SK-N-SH treated with all-trans-retinoic acid at 6 μM for 48 hours (cell line): ENCODE results near the gene OTOR.

ENCODE experiments used
- ATAC-seq: fragments of 200-7000 bp; cut with Tn5 transposase; 3 replicates; pipeline ENCODE4 v1.9.1; 2020; ENCODE audit warnings: mild to moderate bottlenecking, moderate library complexity
- ARNTL ChIP-seq: fragments of 450-650 bp; formaldehyde crosslinking; IDR thresholded peaks from 2 replicates; pipeline ENCODE4 v1.5.0; 2020; ENCODE audit warnings: low read depth, mild to moderate bottlenecking, moderate library complexity, borderline replicate concordance
- BACH2 ChIP-seq: fragments of 250-450 bp; sonication (Bioruptor Pico); IDR thresholded peaks from 2 replicates; pipeline ENCODE4 v1.9.0; 2021; ENCODE audit warnings: mild to moderate bottlenecking, borderline replicate concordance
- CSDC2 ChIP-seq: fragments of 250-450 bp; sonication (Bioruptor Pico); IDR thresholded peaks from 2 replicates; pipeline ENCODE4 v1.5.0; 2020; ENCODE audit warnings: mild to moderate bottlenecking, moderate library complexity
- ESRRG ChIP-seq: fragments of 250-450 bp; sonication (Bioruptor Pico); IDR thresholded peaks from 2 replicates; pipeline ENCODE4 v1.6.1; 2021; ENCODE audit warnings: mild to moderate bottlenecking
- GLIS3 ChIP-seq: fragments of 250-450 bp; sonication (Bioruptor Pico); IDR thresholded peaks from 2 replicates; pipeline ENCODE4 v1.5.0; 2020; ENCODE audit warnings: mild to moderate bottlenecking, moderate library complexity
- ISL1 ChIP-seq: fragments of 250-450 bp; sonication (Bioruptor Pico); IDR thresholded peaks from 2 replicates; pipeline ENCODE4 v2.1.2; 2022; ENCODE audit warnings: mild to moderate bottlenecking, moderate library complexity
- OSR1 ChIP-seq: fragments of 250-450 bp; sonication (Bioruptor Pico); IDR thresholded peaks from 2 replicates; pipeline ENCODE4 v1.8.0; 2022; ENCODE audit warnings: moderate library complexity, mild to moderate bottlenecking, inconsistent platforms
- PATZ1 ChIP-seq: fragments of 250-450 bp; sonication (Bioruptor Pico); IDR thresholded peaks from 2 replicates; pipeline ENCODE4 v1.8.0; 2020; ENCODE audit warnings: mild to moderate bottlenecking, moderate library complexity, borderline replicate concordance
- PPARA ChIP-seq: fragments of 250-450 bp; sonication (Bioruptor Pico); IDR thresholded peaks from 2 replicates; pipeline ENCODE4 v1.5.0; 2020; ENCODE audit warnings: mild to moderate bottlenecking, borderline replicate concordance
- RARB ChIP-seq: fragments of 250-450 bp; sonication (Bioruptor Pico); IDR thresholded peaks from 2 replicates; pipeline ENCODE4 v1.8.0; 2021; ENCODE audit warnings: mild to moderate bottlenecking, moderate library complexity
- SNAI2 ChIP-seq: fragments of 250-450 bp; sonication (Bioruptor Pico); IDR thresholded peaks from 2 replicates; pipeline ENCODE4 v1.5.0; 2020; ENCODE audit warnings: mild to moderate bottlenecking, moderate library complexity
- TCF4 ChIP-seq: fragments of 250-450 bp; sonication (Bioruptor Pico); IDR thresholded peaks from 2 replicates; pipeline ENCODE4 v1.8.0; 2021; ENCODE audit warnings: mild to moderate bottlenecking, moderate library complexity, borderline replicate concordance
- TOX ChIP-seq: fragments of 250-450 bp; sonication (Bioruptor Pico); IDR thresholded peaks from 2 replicates; pipeline ENCODE4 v1.8.0; 2021; ENCODE audit warnings: mild to moderate bottlenecking, moderate library complexity, borderline replicate concordance
- ZC3H10 ChIP-seq: fragments of 250-450 bp; sonication (Bioruptor Pico); IDR thresholded peaks from 2 replicates; pipeline ENCODE4 v1.5.1; 2021; ENCODE audit warnings: mild to moderate bottlenecking, moderate library complexity
- ZFP3 ChIP-seq: fragments of 250-450 bp; sonication (Bioruptor Pico); IDR thresholded peaks from 2 replicates; pipeline ENCODE4 v1.5.0; 2020; ENCODE audit warnings: mild to moderate bottlenecking, moderate library complexity
- ZFP30 ChIP-seq: fragments of 450-650 bp; formaldehyde crosslinking; IDR thresholded peaks from 2 replicates; pipeline ENCODE4 v1.5.0; 2022; ENCODE audit warnings: mild to moderate bottlenecking, moderate library complexity
- ZNF565 ChIP-seq: fragments of 450-650 bp; formaldehyde crosslinking; conservative IDR thresholded peaks from 2 replicates; pipeline ENCODE4 v1.5.0; 2020; ENCODE audit warnings: low read depth, mild to moderate bottlenecking, moderate library complexity
- ZNF70 ChIP-seq: fragments of 450-650 bp; formaldehyde crosslinking; IDR thresholded peaks from 2 replicates; pipeline ENCODE4 v1.5.0; 2020; ENCODE audit warnings: mild to moderate bottlenecking, moderate library complexity
- TF ChIP-seq, protein P1 (sequence below): fragments of 250-450 bp; sonication (Bioruptor Pico); IDR thresholded peaks from 2 replicates; pipeline ENCODE4 v1.5.0; 2020; ENCODE audit warnings: mild to moderate bottlenecking, moderate library complexity
- TF ChIP-seq, protein P2 (sequence below): fragments of 250-450 bp; sonication (Bioruptor Pico); IDR thresholded peaks from 2 replicates; pipeline ENCODE4 v1.8.0; 2021; ENCODE audit warnings: low read depth, mild to moderate bottlenecking, moderate library complexity, borderline replicate concordance
- TF ChIP-seq, protein P3 (sequence below): fragments of 250-450 bp; sonication (Bioruptor Pico); IDR thresholded peaks from 2 replicates; pipeline ENCODE4 v1.5.1; 2020; ENCODE audit warnings: low read depth, mild to moderate bottlenecking, moderate library complexity
- TF ChIP-seq, protein P4 (sequence below): fragments of 250-450 bp; sonication (Bioruptor Pico); IDR thresholded peaks from 2 replicates; pipeline ENCODE4 v1.5.1; 2021; ENCODE audit warnings: mild to moderate bottlenecking, moderate library complexity

Gene OTOR

DNA sequence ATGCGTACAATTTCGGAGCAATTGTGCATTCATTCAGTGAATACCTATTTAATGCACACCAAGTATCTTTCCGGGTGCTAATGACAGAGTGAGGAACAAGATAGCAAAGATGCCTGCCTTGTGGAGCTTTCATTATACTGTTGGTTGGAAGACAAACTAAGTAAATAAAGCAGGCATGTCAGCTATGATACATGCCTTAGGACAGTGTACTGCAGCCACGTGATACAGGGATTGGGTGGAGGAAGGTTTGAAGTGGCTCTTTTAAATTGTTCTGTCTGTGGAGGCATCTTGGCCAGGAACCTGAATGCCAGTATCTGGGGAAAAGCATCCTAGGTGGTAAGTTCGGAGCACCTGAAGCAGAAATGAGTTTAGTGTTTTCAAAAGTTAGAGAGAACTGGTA is 3.0 kb upstream of the OTOR start:
- TF ChIP-seq ISL1 (CRISPR knock-in tag) (no peak), ZC3H10 (CRISPR knock-in tag) (no peak), OSR1 (CRISPR knock-in tag) (no peak), ARNTL (no peak), PPARA (CRISPR knock-in tag) (no peak), SNAI2 (CRISPR knock-in tag) (no peak), TCF4 (CRISPR knock-in tag) (no peak), ZNF70 (CRISPR knock-in tag) (no peak), RARB (CRISPR knock-in tag) (no peak), ESRRG (CRISPR knock-in tag) (no peak), ZNF565 (CRISPR knock-in tag) (no peak), ZFP3 (CRISPR knock-in tag) (no peak), PATZ1 (no peak), TOX (CRISPR knock-in tag) (no peak), CSDC2 (CRISPR knock-in tag) (no peak), ZFP30 (CRISPR knock-in tag) (no peak)
- TF ChIP-seq, protein P1, sequence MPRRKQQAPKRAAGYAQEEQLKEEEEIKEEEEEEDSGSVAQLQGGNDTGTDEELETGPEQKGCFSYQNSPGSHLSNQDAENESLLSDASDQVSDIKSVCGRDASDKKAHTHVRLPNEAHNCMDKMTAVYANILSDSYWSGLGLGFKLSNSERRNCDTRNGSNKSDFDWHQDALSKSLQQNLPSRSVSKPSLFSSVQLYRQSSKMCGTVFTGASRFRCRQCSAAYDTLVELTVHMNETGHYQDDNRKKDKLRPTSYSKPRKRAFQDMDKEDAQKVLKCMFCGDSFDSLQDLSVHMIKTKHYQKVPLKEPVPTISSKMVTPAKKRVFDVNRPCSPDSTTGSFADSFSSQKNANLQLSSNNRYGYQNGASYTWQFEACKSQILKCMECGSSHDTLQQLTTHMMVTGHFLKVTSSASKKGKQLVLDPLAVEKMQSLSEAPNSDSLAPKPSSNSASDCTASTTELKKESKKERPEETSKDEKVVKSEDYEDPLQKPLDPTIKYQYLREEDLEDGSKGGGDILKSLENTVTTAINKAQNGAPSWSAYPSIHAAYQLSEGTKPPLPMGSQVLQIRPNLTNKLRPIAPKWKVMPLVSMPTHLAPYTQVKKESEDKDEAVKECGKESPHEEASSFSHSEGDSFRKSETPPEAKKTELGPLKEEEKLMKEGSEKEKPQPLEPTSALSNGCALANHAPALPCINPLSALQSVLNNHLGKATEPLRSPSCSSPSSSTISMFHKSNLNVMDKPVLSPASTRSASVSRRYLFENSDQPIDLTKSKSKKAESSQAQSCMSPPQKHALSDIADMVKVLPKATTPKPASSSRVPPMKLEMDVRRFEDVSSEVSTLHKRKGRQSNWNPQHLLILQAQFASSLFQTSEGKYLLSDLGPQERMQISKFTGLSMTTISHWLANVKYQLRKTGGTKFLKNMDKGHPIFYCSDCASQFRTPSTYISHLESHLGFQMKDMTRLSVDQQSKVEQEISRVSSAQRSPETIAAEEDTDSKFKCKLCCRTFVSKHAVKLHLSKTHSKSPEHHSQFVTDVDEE (CRISPR knock-in tag), result no peak
- TF ChIP-seq, protein P2, sequence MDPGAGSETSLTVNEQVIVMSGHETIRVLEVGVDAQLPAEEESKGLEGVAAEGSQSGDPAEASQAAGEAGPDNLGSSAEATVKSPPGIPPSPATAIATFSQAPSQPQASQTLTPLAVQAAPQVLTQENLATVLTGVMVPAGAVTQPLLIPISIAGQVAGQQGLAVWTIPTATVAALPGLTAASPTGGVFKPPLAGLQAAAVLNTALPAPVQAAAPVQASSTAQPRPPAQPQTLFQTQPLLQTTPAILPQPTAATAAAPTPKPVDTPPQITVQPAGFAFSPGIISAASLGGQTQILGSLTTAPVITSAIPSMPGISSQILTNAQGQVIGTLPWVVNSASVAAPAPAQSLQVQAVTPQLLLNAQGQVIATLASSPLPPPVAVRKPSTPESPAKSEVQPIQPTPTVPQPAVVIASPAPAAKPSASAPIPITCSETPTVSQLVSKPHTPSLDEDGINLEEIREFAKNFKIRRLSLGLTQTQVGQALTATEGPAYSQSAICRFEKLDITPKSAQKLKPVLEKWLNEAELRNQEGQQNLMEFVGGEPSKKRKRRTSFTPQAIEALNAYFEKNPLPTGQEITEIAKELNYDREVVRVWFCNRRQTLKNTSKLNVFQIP, result no peak
- TF ChIP-seq, protein P3, sequence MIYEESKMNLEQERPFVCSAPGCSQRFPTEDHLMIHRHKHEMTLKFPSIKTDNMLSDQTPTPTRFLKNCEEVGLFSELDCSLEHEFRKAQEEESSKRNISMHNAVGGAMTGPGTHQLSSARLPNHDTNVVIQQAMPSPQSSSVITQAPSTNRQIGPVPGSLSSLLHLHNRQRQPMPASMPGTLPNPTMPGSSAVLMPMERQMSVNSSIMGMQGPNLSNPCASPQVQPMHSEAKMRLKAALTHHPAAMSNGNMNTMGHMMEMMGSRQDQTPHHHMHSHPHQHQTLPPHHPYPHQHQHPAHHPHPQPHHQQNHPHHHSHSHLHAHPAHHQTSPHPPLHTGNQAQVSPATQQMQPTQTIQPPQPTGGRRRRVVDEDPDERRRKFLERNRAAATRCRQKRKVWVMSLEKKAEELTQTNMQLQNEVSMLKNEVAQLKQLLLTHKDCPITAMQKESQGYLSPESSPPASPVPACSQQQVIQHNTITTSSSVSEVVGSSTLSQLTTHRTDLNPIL (CRISPR knock-in tag), result no peak
- TF ChIP-seq, protein P4, sequence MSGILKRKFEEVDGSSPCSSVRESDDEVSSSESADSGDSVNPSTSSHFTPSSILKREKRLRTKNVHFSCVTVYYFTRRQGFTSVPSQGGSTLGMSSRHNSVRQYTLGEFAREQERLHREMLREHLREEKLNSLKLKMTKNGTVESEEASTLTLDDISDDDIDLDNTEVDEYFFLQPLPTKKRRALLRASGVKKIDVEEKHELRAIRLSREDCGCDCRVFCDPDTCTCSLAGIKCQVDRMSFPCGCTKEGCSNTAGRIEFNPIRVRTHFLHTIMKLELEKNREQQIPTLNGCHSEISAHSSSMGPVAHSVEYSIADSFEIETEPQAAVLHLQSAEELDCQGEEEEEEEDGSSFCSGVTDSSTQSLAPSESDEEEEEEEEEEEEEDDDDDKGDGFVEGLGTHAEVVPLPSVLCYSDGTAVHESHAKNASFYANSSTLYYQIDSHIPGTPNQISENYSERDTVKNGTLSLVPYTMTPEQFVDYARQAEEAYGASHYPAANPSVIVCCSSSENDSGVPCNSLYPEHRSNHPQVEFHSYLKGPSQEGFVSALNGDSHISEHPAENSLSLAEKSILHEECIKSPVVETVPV (CRISPR knock-in tag), result no peak
- ATAC-seq, result no peak

DNA sequence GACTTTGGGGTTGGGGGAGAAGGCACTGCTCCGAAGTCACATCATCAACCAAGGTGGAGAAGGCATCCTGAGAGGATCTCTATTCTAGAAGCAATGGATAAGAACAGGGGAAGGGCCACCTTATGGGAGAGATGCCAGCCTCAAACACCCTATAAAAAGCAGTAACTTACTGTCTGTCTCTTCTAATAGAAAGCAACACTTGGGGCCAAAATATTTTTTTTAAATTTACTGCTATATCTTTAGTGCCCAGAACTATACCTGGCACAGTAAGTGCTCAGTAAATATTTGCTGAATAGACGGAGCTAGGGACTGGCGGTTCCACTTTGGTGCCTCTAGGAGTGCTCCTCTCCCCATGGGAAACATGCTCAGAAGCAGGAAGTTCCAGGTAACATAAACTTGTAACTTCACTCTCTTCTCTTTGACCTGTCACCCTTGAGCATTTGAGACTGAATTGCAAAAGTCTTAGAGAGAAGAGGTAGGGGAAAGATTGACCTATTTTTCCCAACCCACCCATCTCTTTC is 807 bp upstream of the OTOR start:
- TF ChIP-seq GLIS3 (CRISPR knock-in tag), result no peak
- ATAC-seq, result peak; percentile 38; the same call in 1 of the 3 replicates

DNA sequence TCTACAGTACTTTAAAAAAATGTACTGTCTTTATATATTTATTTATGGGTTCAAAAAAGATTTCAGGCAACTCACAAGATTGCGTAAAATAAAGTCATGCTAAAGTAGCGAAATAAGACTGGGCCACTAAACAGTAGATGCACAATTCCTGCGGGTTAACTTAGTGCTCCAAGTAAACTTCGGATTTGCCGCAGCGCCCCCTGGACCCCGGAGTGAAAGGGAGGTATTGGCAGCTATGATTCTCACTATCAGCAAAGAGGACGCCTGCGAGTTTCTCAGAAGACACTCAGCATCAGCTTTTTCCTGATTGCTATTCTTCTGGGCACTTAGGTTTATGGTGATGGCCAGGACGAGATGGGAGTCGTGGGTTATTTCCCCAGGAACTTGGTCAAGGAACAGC is 1.4 kb downstream of the OTOR start:
- ATAC-seq, result no peak
- TF ChIP-seq, protein P1 (CRISPR knock-in tag), result no peak
- TF ChIP-seq CSDC2 (CRISPR knock-in tag), result no peak
- TF ChIP-seq ARNTL, result no peak
- no peak for TF ChIP-seq ZFP30 (CRISPR knock-in tag)
- TF ChIP-seq TOX (CRISPR knock-in tag), result no peak
- no peak for TF ChIP-seq PPARA (CRISPR knock-in tag)
- no peak for TF ChIP-seq ISL1 (CRISPR knock-in tag)
- no peak for TF ChIP-seq RARB (CRISPR knock-in tag)
- TF ChIP-seq, protein P4 (CRISPR knock-in tag), result no peak
- TF ChIP-seq BACH2 (CRISPR knock-in tag), result no peak
- TF ChIP-seq, protein P2, result no peak
